Uterus (tissue), 2 donors: ENCODE results near the gene AP1M2.
"Not testable (repeated sequence)": the region's sequence is repeated elsewhere in the genome, so short reads cannot be mapped to it uniquely, and the experiment has no call there.

ENCODE experiments used
- POLR2A ChIP-seq, 2 donors: fragments of 450-650 bp; IDR thresholded peaks; one replicate each; pipeline ENCODE4 v1.6.1; 2016; ENCODE audit warnings: antibody characterized with exemption in 2 of 2, mild to moderate bottlenecking in 1 of 2, moderate library complexity in 1 of 2
- TF ChIP-seq, protein P1 (sequence below), 4 experiments: fragments of 200-600 bp in 2 of 4; fragments of 450-650 bp in 2 of 4; sonication (generic) in 2 of 4; IDR thresholded peaks; one replicate each; pipeline ENCODE4 v1.5.1; 2016 to 2019; ENCODE audit warnings: antibody characterized with exemption in 4 of 4, mild to moderate bottlenecking in 2 of 4, moderate library complexity in 1 of 4

DNA sequence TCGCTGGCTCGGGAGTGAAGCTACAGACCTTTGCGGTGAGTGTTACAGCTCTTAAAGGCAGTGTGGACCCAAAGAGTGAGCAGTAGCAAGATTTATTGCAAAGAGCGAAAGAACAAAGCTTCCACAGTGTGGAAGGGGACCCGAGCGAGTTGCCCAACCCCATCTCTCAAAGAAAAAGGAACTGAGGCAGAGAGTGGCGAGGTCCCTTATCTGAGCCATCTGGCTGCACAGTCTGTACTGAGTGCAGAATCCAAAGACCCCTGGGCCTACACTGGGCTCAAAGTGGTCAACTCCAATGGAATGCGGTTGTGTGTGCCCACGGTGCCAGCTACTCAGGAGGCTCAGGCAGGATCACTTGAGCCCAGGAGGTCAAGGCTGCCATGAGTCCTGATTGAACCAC is 48.1 kb downstream of the AP1M2 start:
- TF ChIP-seq, protein P1, sequence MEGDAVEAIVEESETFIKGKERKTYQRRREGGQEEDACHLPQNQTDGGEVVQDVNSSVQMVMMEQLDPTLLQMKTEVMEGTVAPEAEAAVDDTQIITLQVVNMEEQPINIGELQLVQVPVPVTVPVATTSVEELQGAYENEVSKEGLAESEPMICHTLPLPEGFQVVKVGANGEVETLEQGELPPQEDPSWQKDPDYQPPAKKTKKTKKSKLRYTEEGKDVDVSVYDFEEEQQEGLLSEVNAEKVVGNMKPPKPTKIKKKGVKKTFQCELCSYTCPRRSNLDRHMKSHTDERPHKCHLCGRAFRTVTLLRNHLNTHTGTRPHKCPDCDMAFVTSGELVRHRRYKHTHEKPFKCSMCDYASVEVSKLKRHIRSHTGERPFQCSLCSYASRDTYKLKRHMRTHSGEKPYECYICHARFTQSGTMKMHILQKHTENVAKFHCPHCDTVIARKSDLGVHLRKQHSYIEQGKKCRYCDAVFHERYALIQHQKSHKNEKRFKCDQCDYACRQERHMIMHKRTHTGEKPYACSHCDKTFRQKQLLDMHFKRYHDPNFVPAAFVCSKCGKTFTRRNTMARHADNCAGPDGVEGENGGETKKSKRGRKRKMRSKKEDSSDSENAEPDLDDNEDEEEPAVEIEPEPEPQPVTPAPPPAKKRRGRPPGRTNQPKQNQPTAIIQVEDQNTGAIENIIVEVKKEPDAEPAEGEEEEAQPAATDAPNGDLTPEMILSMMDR (IDR thresholded peaks at IDR 0.05) = not testable (repeated sequence)
- TF ChIP-seq POLR2A (IDR thresholded peaks at IDR 0.05) = not testable (repeated sequence)
